AG04450 (cell line): Measurements from ENCODE around the gene SF3B3. TPM values are rescaled to one million over a fixed set of nuclear protein-coding genes. Genes with fewer than 3 reads are reported as not detected.

Source experiments
- CTCF ChIA-PET: fragments of 300-600, 350-600 bp; formaldehyde crosslinking; extraction: SDS; loops from one replicate; lab custom pipeline; 2022; ENCODE audit warnings: antibody characterized with exemption, inconsistent platforms; lab: Charles Lee
- POLR2A ChIA-PET: fragments of 350-600 bp; formaldehyde crosslinking; extraction: SDS; loops from one replicate; lab custom pipeline; 2021; ENCODE audit warnings: antibody characterized with exemption, inconsistent platforms; lab: Yijun Ruan, JAX
- DNase-seq: peaks from one replicate; pipeline ENCODE4 v3.0.0-alpha.2; 2011; ENCODE audit warnings: low read depth, low spot score
- H3K27ac ChIP-seq: one replicate; pipeline ENCODE4 v1.5.1; 2012; ENCODE audit warnings: low read depth, low read length, control low read depth
- H3K27me3 ChIP-seq: one replicate; pipeline ENCODE4 v1.6.0; 2012; ENCODE audit warnings: low read length; ENCODE audit not compliant: control insufficient read depth, insufficient read depth
- H3K4me3 ChIP-seq: 2 replicates; pipeline ENCODE4 v1.5.1; 2011; ENCODE audit warnings: mild to moderate bottlenecking, low read depth, low read length, control low read depth
- H3K9me3 ChIP-seq: 2 replicates; pipeline ENCODE4 v1.5.1; 2012; ENCODE audit warnings: low read length; ENCODE audit not compliant: control insufficient read depth, insufficient read depth
- polyA plus RNA-seq: library from polyadenylated mRNA; depleted of rRNA; stranded (reverse); fragments of >200 nt; gene quantifications from 2 replicates; pipeline ENCODE4 v1.2.3, GENCODE V29; 2011
- TF ChIP-seq, protein P1 (sequence below): IDR thresholded peaks from 2 replicates; pipeline ENCODE4 v1.5.1; 2011; ENCODE audit warnings: low read depth, low read length, control low read depth, inconsistent platforms

SF3B3 gene
- polyA plus RNA-seq, 1 experiment: 139 TPM

DNA sequence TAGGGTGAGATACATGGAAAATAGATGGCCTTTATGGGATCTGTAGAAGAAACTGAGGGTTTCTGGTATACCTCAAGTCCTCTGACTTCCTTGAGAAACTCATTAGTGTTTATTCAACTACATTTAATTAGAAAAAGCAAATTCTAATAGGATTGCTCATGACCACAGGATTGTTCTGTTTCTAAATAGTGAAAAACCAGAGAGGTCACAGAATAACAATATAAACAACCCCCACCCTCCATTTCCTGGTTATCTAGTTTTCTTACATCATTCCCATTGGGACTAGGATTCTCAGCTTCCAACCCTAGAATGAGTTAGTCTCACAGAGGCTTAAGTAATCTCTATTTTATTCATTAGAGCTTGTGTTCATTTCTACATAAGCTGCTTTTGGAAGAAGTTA lies 30.0 kb downstream of the SF3B3 start:
- TF ChIP-seq, protein P1, sequence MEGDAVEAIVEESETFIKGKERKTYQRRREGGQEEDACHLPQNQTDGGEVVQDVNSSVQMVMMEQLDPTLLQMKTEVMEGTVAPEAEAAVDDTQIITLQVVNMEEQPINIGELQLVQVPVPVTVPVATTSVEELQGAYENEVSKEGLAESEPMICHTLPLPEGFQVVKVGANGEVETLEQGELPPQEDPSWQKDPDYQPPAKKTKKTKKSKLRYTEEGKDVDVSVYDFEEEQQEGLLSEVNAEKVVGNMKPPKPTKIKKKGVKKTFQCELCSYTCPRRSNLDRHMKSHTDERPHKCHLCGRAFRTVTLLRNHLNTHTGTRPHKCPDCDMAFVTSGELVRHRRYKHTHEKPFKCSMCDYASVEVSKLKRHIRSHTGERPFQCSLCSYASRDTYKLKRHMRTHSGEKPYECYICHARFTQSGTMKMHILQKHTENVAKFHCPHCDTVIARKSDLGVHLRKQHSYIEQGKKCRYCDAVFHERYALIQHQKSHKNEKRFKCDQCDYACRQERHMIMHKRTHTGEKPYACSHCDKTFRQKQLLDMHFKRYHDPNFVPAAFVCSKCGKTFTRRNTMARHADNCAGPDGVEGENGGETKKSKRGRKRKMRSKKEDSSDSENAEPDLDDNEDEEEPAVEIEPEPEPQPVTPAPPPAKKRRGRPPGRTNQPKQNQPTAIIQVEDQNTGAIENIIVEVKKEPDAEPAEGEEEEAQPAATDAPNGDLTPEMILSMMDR: no peak
- H3K27ac ChIP-seq: peak overlapping the region; percentile 94
- ChIA-PET CTCF (interaction anchor here (1.7 to 3.9 kb wide), 4 partner anchors 24 to 217 kb away, joined by 6 to 15 read pairs (median 8); no protein-coding TSS in a partner anchor), POLR2A (interaction anchor here (0.6 to 2.4 kb wide), 7 partner anchors 8 to 208 kb away, joined by 3 to 22 read pairs (median 5); no protein-coding TSS in a partner anchor)
- DNase-seq: peak; percentile 85
- no peak overlapping the region for H3K4me3 ChIP-seq
- H3K9me3 ChIP-seq: no peaks in the 10 kb centered on the region
- no peaks in the 10 kb centered on the region for H3K27me3 ChIP-seq

DNA sequence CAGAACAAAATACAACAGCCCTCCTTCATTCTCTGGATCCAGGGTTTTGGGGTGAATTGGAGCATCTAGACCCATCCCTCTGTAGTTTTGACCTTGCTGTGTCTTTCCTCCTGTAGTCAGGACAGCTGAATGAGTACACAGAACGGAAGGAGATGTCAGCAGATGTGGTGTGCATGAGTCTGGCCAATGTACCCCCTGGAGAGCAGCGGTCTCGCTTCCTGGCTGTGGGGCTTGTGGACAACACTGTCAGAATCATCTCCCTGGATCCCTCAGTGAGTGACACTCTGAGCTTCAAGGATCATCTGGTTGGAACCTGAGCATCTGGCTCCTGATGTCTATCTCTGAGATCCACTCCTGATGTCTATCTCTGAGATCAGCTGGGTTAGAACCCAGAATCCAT lies 32.4 kb downstream of the SF3B3 start:
- Histone ChIP-seq H3K27ac (no peak overlapping the region), H3K4me3 (no peak overlapping the region), H3K9me3 (no peaks in the 10 kb centered on the region), H3K27me3 (no peaks in the 10 kb centered on the region)
- ChIA-PET CTCF (no interaction called here), POLR2A (no interaction called here)
- no peak for DNase-seq
- TF ChIP-seq, protein P1: no peak

DNA sequence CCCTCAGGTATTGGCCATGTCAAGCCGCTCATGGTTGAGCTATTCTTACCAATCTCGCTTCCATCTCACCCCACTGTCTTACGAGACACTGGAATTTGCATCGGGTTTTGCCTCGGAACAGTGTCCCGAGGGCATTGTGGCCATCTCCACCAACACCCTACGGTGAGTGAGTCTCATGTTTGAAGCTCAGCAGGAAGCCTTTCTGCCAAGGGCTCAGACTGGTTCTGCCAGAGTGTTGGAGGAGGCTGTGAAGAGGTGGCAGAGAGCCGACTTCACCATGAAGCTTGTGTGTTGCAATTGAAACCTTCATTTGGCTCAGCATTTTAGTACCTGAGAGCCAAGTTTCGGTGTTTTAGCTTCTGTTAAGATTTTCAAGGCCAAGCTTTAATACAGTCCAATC lies 38.0 kb downstream of the SF3B3 start:
- POLR2A ChIA-PET: interaction anchor here (0.9 to 1.0 kb wide), 2 partner anchors 9 to 10 kb away, joined by 3 read pairs; no protein-coding TSS in a partner anchor
- CTCF ChIA-PET: interaction anchor here (1.3 kb wide), 1 partner anchor 92 kb away, joined by 4 read pairs; no protein-coding TSS in a partner anchor

DNA sequence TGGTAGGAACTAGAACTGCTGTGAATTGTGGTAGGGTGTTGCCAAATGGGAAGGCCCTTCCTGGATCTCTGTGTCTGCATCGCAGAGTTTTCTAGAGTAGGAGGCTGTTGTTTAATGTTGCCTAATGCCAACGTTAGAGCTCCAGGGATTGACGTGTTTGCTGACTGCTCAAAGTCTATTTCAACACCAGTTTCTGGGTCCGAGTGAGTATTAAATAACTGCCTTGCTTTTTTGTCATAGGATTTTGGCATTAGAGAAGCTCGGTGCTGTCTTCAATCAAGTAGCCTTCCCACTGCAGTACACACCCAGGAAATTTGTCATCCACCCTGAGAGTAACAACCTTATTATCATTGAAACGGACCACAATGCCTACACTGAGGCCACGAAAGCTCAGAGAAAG lies 40.0 kb downstream of the SF3B3 start:
- no peaks in the 10 kb centered on the region for H3K27me3 ChIP-seq
- CTCF ChIA-PET: interaction anchor here (0.5 to 3.0 kb wide), 3 partner anchors 9 to 90 kb away, joined by 4 to 13 read pairs (median 4); no protein-coding TSS in a partner anchor
- POLR2A ChIA-PET: no interaction called here
- no peak for DNase-seq
- TF ChIP-seq, protein P1: no peak
- no peaks in the 10 kb centered on the region for H3K9me3 ChIP-seq
- no peak overlapping the region for H3K4me3 ChIP-seq
- no peak overlapping the region for H3K27ac ChIP-seq

More for the DNA sequence above, 38.0 kb downstream of the SF3B3 start:
- Histone ChIP-seq H3K9me3 (no peaks in the 10 kb centered on the region), H3K27me3 (no peaks in the 10 kb centered on the region), H3K27ac (no peak overlapping the region), H3K4me3 (no peak overlapping the region)
- no peak for DNase-seq
- TF ChIP-seq, protein P1: no peak

DNA sequence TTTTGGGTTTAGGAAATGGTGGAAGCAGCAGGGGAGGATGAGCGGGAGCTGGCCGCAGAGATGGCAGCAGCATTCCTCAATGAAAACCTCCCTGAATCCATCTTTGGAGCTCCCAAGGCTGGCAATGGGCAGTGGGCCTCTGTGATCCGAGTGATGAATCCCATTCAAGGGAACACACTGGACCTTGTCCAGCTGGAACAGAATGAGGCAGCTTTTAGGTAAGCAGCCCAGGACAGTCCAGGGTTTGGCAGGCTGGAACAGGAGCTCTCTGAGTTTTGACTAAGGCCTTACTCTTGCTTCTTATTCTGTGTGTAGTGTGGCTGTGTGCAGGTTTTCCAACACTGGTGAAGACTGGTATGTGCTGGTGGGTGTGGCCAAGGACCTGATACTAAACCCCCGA lies 41.4 kb downstream of the SF3B3 start:
- no peak for DNase-seq
- no peak overlapping the region for H3K27ac ChIP-seq
- H3K4me3 ChIP-seq: no peak overlapping the region
- H3K9me3 ChIP-seq: no peaks in the 10 kb centered on the region
- ChIA-PET POLR2A (interaction anchor here (1.5 kb wide), 1 partner anchor 8 kb away, joined by 5 read pairs; no protein-coding TSS in a partner anchor), CTCF (interaction anchor here (0.7 to 3.0 kb wide), 3 partner anchors 8 to 206 kb away, joined by 4 to 13 read pairs (median 4); no protein-coding TSS in a partner anchor)
- no peaks in the 10 kb centered on the region for H3K27me3 ChIP-seq
- TF ChIP-seq, protein P1: no peak
